Right lobe of liver (tissue), 6 donors: Measurements from ENCODE around the gene DUXB. TPM values are rescaled to one million over a fixed set of nuclear protein-coding genes. Genes with fewer than 3 reads are reported as not detected.

Experiments
- ATAC-seq, 4 donors: fragments of 200-7000 bp; cut with Tn5 transposase; one replicate each; pipeline ENCODE4 v1.9.1; 2020; ENCODE audit warnings: mild to moderate bottlenecking in 4 of 4, moderate library complexity in 4 of 4
- DNase-seq, 3 donors: peaks; one replicate each; pipeline ENCODE4 v3.0.0-alpha.2; 2020
- H3K27ac ChIP-seq, 3 donors: fragments of 200-600 bp; one replicate each; pipeline ENCODE4 v1.8.0; 2022
- H3K27me3 ChIP-seq, 2 donors: fragments of 200-600 bp; one replicate each; pipeline ENCODE4 v1.8.0; 2022
- H3K36me3 ChIP-seq, 4 donors: fragments of 200-600 bp; sonication (generic) in 1 of 4; one replicate each; pipeline versions ENCODE4 v1.5.1 to v1.8.0; 2017 to 2022; ENCODE audit warnings: control low read depth in 1 of 4
- H3K4me1 ChIP-seq, 4 donors: fragments of 200-600 bp; sonication (generic) in 1 of 4; one replicate each; pipeline versions ENCODE4 v1.5.1 to v1.8.0; 2017 to 2022; ENCODE audit warnings: control low read depth in 1 of 4
- H3K4me3 ChIP-seq, 3 donors: fragments of 200-600 bp; one replicate each; pipeline ENCODE4 v1.8.0; 2022
- H3K9me3 ChIP-seq, 4 donors: fragments of 200-600 bp; sonication (generic) in 1 of 4; one replicate each; pipeline versions ENCODE4 v1.5.1 to v1.8.0; 2017 to 2022; ENCODE audit warnings: control low read depth in 1 of 4
- POLR2A ChIP-seq: fragments of 450-650 bp; IDR thresholded peaks from one replicate; pipeline ENCODE4 v1.6.1; 2017; ENCODE audit warnings: antibody characterized with exemption, mild to moderate bottlenecking
- WGBS: methylation state at CpG from one replicate; pipeline ENCODE4 v1.1.6; 2018; ENCODE audit warnings: low coverage, low lambda C conversion rate; ENCODE audit not compliant: insufficient coverage; ENCODE audit errors: missing lambda C conversion rate; 5-methylcytosine and 5-hydroxymethylcytosine counted together
- intact Hi-C, 2 donors: fragments of 100-400 bp; cut with DNase I; formaldehyde crosslinking; loops; one replicate each; pipeline versions ENCODE4 v1.11.2 to v1.14.1; 2022
- long read RNA-seq: library from polyadenylated mRNA; unstranded; transcript quantifications from one replicate; pipeline ENCODE4 v2.0.0, GENCODE V29; 2019
- total RNA-seq, 6 experiments: library from RNA; depleted of rRNA in 2 of 6; stranded (reverse); fragments of >200 nt in 2 of 6; fragmentation: NEBNext Ultra II Directional in 3 of 6; extraction: Animal tissue kit (Norgen Biotek cat#: 25700) in 3 of 6; gene quantifications; one replicate each; pipeline versions ENCODE4 v1.1.0 to v1.2.4, GENCODE V29; 2016 to 2023
- TF ChIP-seq, protein P1 (sequence below), 4 donors: fragments of 200-600 bp in 3 of 4; fragments of 450-650 bp in 1 of 4; IDR thresholded peaks; one replicate each; pipeline versions ENCODE4 v1.5.1 to v1.8.0; 2016 to 2022; ENCODE audit warnings: antibody characterized with exemption in 4 of 4, mild to moderate bottlenecking in 2 of 4
- donor health status: DM: no; HTN: yes; CAD: no.
- donor health status: DM: no; HTN: no; CAD: no.
- donor health status: DM: no; HTN: no; CAD: no.
- donor health status: DM: no; HTN: yes; CAD: no.
- donor health status: DM: no; HTN: yes; CAD: no.

DUXB gene
- total RNA-seq, result not detected
- long read RNA-seq, result 0 reads

DNA sequence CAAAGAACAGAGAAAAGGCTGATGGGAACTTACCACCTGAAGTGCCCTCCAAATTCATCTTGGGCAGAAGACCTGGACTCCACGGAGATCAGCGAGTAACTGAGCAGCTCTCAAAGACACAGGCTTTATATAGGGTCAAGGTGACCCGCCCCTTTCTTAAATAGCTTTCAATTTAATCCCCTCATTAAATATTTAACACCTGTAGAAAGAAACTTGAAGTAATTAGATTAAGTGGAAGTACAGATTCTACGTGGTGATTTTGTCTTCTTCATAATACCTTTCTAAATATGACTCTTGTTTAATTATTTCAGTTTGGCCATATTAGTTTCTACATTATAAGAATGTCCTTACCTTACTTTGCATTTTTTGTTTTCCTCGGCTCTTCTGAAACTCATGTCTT is at the start of gene DUXB:
TSS of gene DUXB (minus strand) at position 101 of the 400 bp plus-strand sequence. CDS start at position 58, 43 bp downstream.
- H3K4me3 ChIP-seq, result no peak within 1 kb of the TSS
- WGBS, result 68% methylated on average over 5 of the region's 5 CpGs
- no peaks in the 10 kb centered on the region for H3K9me3 ChIP-seq
- no peak within 1 kb of the TSS for H3K27ac ChIP-seq
- DNase-seq, result no peak
- no peaks in the 10 kb centered on the region for H3K36me3 ChIP-seq
- no peaks in the 10 kb centered on the region for H3K27me3 ChIP-seq
- intact Hi-C loops, result no loop called here
- no peak for ATAC-seq
- no peak for TF ChIP-seq POLR2A
- TF ChIP-seq, protein P1, sequence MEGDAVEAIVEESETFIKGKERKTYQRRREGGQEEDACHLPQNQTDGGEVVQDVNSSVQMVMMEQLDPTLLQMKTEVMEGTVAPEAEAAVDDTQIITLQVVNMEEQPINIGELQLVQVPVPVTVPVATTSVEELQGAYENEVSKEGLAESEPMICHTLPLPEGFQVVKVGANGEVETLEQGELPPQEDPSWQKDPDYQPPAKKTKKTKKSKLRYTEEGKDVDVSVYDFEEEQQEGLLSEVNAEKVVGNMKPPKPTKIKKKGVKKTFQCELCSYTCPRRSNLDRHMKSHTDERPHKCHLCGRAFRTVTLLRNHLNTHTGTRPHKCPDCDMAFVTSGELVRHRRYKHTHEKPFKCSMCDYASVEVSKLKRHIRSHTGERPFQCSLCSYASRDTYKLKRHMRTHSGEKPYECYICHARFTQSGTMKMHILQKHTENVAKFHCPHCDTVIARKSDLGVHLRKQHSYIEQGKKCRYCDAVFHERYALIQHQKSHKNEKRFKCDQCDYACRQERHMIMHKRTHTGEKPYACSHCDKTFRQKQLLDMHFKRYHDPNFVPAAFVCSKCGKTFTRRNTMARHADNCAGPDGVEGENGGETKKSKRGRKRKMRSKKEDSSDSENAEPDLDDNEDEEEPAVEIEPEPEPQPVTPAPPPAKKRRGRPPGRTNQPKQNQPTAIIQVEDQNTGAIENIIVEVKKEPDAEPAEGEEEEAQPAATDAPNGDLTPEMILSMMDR (IDR thresholded peaks at IDR 0.05), result no peak
- H3K4me1 ChIP-seq, result no peaks in the 10 kb centered on the region

GRCh38 chr16:75750528-75750927 is 49.3 kb upstream of the DUXB start:
- no peak for DNase-seq
- H3K27ac ChIP-seq, result no peak overlapping the region
- intact Hi-C loops, result no loop called here
- 54% methylated on average over 3 of the region's 3 CpGs for WGBS
- H3K27me3 ChIP-seq, result no peaks in the 10 kb centered on the region
- no peaks in the 10 kb centered on the region for H3K36me3 ChIP-seq
- H3K9me3 ChIP-seq, result no peaks in the 10 kb centered on the region
- H3K4me3 ChIP-seq, result no peak overlapping the region
- no peak for TF ChIP-seq POLR2A
- TF ChIP-seq, protein P1 (IDR thresholded peaks at IDR 0.05), result no peak
- no peak for ATAC-seq
- H3K4me1 ChIP-seq, result no peaks in the 10 kb centered on the region

- Histone ChIP-seq H3K27ac (no peak overlapping the region), H3K4me3 (no peak overlapping the region), H3K27me3 (no peaks in the 10 kb centered on the region), H3K4me1 (no peaks in the 10 kb centered on the region), H3K9me3 (no peaks in the 10 kb centered on the region), H3K36me3 (no peaks in the 10 kb centered on the region)
- WGBS, result 73% methylated on average over 2 of the region's 3 CpGs
- intact Hi-C loops, result no loop called here
- DNase-seq (no peak), ATAC-seq (no peak)
- TF ChIP-seq, protein P1 (IDR thresholded peaks at IDR 0.05), result no peak
- TF ChIP-seq POLR2A, result no peak
These were observed 45.1 kb upstream of the DUXB start for GRCh38 chr16:75746359-75746758.

DNA sequence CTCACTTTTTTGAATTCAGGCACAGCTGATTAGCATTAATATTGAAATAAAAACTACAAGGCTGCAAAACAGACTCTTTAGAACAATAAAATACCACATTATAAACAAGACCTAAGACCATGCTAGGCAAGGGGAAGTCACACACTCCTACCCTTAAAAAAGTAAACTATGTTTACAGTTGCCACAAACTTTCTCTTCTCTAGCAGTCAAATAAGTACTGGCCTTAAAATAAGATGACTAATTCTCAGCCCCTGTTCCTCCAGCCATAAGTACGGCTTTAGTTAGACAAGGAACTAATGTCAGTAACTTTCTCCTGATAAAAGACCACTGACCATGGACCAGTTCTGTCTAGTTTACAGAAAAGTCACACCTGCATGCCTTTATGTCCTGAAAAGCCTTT is 44.6 kb upstream of the DUXB start:
- DNase-seq, result no peak
- Histone ChIP-seq H3K4me3 (no peak overlapping the region), H3K4me1 (no peaks in the 10 kb centered on the region), H3K36me3 (no peaks in the 10 kb centered on the region), H3K27me3 (no peaks in the 10 kb centered on the region), H3K9me3 (no peaks in the 10 kb centered on the region), H3K27ac (no peak overlapping the region)
- intact Hi-C loops, result no loop called here
- no peak for ATAC-seq
- 62% methylated on average over 1 of the region's 1 CpG for WGBS
- no peak for TF ChIP-seq POLR2A
- TF ChIP-seq, protein P1 (IDR thresholded peaks at IDR 0.05), result no peak

GRCh38 chr16:75745242-75745641 is 44.0 kb upstream of the DUXB start:
- no peak for DNase-seq
- H3K27me3 ChIP-seq, result no peaks in the 10 kb centered on the region
- no peak overlapping the region for H3K27ac ChIP-seq
- TF ChIP-seq POLR2A, result no peak
- TF ChIP-seq, protein P1 (IDR thresholded peaks at IDR 0.05), result no peak
- WGBS, result 43% methylated on average over 1 of the region's 1 CpG
- no peaks in the 10 kb centered on the region for H3K9me3 ChIP-seq
- no peaks in the 10 kb centered on the region for H3K36me3 ChIP-seq
- ATAC-seq, result no peak
- intact Hi-C loops, result no loop called here
- no peak overlapping the region for H3K4me3 ChIP-seq
- H3K4me1 ChIP-seq, result no peaks in the 10 kb centered on the region
